Activated T-cell treated with anti-CD3 and anti-CD28 coated beads, Interleukin-2, amount 50 U/mL, for 1 hour (primary cell): Measurements from ENCODE around the gene SEMA3C.

Experiments used
- DNase-seq: peaks from one replicate; pipeline ENCODE4 v3.0.0-alpha.2; 2020

The SEMA3C gene

DNA sequence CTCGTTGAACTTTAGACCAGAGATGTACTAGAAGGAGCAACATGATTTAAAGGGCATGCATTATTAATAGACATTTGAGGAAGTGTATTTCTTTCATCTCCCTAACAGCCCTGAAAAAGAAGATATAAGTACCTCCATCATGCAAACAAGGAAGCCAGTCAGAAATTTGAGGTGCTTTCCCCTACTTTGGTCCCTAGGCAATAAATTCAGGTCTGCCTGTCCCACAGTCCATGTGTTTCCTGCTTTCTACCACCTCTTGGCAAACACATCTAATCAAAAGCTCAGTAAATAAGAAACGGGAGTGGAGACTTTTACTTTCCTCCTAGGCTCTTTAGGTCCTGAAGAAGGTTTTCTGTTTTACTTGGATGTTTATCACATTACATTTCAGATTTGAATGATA is 5.2 kb upstream of the SEMA3C start:
- DNase-seq = no peak

DNA sequence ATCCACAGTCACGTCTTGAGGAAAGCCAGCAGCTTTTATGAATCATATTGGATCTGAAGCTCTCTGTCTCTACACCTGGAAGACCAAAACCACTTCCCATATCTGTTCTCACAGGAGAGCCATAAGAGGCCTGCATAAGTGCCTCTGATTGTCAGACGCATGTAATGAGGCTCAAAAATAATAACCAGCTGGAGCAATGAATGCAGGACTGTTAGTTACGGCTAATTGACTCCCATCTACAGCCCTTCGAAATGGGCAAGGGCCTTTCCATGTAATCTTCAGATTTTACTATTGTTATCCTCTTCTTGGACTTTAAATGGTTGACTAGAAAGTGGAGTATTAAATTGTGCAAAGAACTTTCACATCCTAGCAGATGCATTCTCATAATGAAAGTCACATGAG is 4.4 kb upstream of the SEMA3C start:
- DNase-seq = no peak

DNA sequence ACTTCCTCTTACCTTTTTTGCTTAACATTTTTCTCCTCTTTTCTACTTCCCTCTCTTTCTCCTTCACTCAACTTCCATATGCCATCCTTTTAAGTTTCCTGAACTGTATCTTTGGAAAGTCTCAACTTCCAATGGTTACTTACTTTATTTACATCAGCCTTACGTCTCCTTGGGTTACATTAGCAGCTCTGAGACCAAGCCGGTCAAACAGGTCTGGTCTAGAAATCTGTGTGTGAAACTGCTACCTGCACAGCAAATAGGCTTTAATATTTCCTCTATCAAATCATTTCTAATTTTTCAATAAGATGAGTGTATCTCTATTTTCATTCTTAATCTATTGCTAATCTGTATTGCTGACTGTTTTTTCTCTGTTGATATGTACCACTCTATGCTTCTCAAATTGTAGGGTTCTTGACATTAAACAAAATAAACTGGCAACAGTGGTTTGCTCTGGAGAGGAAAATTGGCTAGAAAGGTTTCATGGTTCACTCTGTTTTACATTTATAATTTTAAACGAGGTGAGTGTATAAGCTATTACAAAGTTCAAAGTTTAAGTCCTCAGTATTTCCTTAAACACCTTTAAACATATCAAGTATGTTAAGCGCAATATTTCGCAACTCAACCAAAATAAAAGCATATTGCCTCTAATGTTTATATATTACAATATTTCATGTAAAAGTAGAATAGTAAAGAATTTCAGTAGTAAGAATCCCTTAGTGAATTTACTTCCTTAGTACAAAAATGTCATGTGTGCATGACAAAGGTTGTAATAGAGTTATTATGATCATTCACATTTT is 3.6 kb upstream of the SEMA3C start:
- no peak for DNase-seq

DNA sequence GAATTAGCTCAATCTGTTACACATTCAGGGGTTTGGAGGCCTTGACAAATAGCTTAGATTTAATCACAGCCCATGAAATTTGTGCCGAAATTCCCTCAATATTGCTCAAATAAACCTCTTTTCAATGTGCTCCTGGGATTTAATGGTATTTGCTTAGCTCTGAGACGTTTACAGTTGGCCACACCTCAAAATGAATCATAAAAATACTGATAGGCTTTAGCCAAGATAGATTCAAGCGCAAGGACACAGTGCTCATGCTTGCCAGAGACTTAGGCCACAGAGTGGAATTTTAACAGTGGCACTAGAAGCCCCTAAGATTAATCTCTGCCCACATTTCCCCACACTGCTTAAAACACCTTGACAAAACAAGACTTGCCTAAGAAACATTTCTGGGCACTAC is 2.3 kb upstream of the SEMA3C start:
- no peak for DNase-seq

DNA sequence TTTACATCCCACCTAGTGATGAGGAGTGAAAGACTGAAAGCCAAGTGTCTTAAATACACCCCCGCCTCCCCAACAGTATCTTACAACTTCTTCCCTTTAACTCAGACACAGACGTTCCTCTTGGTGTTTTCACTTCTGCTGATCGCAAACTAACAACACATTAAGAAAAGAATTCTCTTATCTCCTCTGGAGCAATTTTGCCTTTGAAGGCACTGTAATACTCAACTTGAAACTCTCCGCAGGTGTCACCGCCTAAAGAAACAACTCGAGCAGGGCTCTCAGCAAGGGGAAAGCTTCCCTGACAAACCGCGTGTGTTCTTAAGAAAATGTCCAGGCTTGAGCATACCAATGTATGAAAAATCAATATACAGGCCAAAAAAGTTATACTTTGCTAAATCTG is 452 bp downstream of the SEMA3C start:
- no peak for DNase-seq

DNA sequence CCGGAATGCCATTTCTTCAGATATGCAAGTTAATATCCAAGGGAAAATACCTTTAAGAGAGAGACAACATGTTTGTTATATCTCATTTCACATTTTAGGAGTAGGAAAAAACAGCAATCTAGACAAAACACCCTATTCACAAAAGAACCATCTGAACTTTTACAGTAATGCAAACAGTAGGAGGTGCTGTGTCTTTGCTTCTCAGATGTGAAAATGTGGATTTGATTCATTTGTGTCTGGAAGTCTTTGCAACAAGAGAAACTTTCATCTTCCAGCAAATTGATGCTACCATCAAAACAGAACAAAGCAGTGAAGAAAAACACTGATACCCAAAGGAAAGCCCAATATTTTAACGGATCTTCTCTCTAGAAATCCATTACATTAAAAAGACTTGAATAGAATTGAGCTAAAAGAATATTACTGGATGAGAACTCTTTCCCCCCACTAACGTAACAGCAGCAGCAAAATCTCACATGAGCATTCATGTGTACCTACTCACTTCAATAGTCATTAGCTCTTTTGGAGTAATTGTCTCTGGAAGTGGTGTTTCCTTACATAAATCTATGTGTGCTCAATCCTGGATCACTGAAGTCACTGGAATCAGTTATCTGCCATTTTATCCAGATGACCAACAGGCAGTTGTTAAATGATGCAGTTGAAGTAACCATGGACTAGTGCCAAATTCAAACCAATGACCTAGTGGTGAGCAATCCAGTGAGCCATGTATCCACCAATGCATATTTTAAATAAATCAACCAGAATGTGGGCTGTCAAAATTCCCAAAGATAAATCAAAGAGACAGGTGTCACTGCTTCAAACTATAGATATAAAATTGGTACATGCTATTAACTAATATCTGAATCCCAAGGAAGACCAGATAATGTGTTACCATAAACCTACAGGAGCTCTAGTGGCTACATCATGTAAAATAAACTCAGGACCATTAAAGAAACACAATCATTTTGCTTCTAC is 1.8 kb downstream of the SEMA3C start:
- no peak for DNase-seq

DNA sequence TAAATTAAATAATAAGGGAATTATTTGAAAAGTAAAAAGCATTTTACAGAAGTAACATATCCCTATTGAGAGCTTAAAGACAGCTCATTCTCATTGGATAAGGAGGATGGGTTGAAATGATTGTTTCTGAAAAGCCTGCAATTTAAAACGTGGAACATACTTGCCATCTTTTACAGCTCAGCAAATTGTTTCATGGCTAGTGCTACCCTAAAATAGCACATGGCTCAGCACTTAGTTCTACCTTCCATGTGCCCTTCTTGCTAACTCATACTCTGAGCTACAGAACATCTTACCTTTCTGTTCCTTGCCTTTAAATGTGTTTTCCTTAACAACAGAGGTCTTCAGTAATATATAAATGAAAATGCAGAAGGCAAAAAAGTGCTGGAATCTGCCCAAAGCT is 8.6 kb downstream of the SEMA3C start:
- no peak for DNase-seq

DNA sequence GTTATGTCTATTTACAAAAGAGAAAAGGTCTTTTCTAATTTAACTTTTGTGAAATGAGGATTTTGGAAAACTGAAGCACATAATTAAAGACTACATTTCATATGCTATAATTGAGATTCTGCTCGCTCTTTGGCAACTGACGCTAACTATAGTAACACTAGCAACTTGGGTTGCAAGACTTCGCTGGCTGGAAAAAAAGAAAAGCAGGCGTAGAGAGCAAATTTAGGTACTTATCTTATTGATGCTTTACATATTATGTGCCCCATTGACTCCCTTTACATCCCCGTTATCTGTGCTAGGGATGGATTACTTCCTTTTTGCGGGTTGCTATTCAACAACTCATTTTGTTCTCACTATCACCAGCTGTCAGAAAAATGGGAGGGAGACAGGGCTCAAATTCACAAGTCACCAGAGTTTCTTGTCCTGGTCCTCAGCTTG is 10.5 kb downstream of the SEMA3C start:
- no peak for DNase-seq

DNA sequence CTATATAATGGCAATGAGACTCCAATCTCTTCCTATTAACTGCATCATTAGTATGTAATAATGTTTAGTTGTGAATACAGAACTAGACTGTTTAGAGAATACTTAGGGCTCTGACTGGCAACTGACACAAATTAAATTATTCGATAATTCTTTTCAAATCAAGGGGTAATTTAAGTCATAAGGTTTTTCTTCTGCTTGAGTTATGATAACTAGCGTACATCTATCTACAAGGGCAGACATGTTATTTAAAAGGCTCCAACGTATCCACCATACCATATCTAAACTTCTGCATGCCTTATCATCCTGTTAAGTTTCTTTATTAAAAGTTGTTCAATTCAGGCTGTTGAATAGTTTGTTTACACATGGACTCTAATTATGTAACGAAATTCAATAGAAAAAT is 11.2 kb downstream of the SEMA3C start:
- DNase-seq = no peak

DNA sequence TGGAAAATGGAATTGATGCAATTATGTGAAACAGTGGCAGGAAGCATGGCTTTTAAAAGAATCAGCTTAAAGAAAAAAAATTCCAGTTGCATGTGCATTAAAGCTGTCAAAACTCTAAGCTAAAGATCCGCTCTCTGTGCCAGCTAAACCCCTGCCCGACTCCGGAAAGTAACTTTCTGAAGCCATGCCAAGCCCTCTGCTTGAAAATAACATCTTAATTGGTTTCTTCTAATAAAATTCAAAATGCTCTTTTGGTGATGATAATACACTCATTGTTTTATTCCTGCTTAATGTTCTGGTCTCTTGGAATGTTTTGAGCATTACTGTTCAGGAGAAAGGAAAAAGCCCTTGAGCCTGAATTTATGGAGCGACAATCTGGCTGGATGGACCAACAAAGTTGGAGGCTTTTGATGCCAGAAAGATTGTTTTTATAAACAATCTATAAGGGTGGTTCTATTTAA is 11.7 kb downstream of the SEMA3C start:
- no peak for DNase-seq

DNA sequence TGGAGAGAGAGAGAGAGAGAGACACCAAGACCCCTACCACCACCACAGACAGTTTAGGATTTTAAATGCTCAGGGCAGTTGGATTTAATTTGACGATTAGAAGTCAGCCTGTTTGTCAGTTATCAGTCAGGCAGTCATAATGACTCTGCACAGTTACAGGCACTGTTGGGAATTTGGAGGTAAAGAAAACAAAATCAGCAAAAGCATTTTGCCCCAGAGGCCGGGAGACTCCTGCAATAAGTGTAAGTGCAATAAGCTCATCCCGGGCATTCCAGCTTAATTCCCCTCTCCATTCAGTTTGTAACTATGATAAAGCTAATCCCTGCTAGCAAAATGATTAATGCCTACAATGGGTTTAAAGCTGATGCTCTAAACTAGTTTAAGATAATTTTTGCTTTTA is 13.5 kb downstream of the SEMA3C start:
- DNase-seq = no peak

DNA sequence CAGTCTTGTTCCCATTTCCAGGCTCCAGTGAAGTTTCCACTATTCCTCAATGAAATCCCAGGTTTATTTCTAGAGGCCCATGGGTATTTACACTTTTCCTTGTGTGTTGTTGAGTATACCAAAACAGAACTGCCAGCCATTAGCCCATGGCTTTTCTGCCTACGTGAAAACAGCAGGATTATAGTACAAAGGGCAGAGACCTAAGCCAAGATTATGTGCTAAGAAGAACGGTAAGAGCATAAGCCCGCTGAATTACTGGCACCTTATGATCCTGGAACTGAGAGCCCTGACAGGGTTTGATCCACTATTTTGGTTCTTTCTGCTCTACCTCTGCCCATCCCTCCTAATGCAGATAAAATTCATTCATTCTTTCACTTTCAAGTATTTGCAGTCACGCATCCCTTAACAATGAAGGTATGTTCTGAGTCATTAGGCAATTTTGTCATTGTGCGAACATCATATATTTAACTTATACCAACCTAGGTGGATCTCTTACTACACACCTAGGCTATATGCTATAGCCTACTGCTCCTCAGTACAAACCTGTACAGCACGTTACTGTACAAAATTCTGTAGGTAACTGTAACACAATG is 16.0 kb downstream of the SEMA3C start:
- no peak for DNase-seq

DNA sequence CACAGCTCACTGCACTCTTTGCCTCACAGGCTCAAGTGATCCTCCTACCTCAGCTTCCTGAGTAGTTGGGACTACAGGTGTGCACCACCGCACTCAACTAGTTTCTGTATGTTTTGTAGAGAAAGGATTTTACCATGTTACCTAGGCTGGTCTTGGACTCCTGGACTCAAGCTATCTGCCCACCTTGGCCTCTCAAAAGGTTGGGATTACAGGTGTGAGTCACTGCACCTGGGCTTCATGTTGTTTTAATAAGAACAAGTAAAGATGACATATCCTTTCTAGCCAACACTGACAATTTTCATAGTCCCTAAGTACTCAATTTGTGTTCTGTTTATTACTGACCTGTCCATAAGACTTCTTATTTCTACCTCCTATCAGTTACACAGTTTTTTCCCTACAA is 16.8 kb downstream of the SEMA3C start:
- no peak for DNase-seq

DNA sequence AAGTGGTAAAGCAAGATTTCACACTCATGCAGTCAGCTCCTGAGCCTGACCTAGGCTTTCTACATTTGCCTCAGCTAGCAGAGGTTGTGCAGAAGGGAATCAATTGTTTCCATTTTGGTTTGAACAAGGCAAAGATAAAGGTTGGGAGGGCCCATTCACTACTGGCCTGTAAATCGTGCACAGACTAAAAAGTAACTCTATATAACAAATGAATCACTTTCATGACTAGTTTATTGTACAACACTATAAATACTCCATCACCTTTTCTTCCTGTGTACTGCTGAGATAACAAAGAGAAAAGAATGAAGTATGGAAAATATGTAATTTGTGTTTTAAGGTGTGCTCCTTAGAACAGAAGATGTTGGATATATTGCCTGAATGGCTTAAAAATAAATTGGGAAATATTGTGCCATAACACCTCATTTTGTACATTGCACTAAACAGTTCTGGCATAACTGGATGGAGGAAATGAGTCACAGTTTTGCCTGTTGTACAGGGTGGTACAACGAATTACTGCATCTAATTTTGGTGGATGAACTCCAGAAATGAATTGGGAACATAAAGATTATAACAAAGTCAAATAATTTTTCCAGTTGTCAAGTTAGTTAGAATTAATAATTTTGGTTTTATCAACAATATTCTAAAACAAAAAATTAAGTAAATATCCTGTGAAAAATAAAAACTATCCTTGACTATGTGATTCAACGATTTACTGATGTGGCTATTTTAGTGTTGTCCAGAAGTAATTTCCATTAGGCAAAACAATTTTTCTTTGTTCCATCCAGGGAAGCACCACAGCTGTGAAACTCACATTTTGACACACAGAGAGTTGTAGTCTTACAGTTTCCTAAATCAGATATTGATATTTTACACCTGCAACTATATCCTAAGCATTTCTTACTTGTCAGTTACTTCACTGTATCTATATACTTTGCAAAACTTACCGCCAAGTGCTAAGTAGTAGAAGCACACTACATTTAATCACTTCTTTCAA is 18.0 kb downstream of the SEMA3C start:
- DNase-seq = no peak

DNA sequence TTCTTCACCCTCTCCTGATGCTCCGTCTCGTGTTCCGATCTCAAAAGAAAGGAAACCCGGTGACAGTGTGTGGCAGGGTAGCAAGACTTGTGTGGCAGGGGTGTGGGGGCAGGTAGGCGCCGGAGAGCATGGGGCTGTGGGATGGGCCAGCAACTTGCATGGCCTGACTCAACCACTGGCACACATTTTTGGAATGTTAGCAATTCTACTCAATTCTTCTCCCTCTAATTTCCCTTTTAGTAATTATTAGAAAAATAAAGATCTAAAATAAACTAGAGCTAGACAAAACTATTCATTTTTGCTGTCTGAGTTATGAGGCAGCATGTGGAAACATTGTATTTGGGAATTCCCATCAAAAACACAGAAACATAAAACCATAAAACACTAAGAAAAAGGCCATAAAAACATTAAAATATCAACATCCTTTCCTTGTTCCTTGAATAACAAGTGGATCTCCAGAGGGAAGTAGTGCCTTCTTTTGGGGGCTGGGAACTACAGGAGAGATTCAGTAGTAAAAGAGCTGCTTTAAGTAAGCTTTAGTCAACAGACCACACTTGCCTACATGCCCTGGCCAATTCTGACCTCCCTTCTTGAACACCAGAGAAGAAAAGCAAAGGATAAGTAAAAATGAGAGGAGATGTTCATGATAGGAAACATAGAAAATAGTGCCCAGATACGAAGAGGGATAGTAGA is 21.8 kb downstream of the SEMA3C start:
- no peak for DNase-seq

DNA sequence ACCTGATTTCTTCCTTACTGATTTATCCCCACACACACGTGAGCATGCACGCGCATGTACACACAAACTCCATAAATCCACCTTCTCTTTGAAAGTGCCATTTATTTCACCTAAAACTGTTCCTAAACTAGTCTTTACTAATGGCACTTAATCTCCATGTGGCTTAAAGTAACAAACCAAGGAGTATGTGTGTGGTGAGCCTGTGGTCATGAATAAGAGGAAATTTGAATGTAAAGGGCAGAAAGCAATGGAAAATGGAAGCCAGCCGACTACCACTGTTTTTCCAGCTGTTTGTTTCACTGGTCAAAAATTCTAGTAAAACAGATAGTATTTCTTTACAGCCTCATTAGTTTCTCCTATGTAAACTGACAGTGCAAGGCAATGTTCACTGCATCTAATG is 23.8 kb downstream of the SEMA3C start:
- no peak for DNase-seq

DNA sequence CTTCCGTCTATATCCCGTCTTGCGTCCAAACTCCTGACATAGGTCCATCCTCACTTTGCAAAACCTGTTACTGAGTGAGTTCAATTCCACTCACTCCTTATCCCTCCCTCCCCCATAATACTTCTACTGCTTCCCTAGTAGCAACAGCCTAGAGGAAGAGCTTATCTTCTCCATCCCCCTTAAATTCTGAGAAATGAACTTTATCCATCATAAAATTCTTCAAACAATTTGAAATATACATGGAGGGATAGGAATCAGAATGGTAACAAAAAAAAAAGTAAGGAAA is 27.6 kb downstream of the SEMA3C start:
- no peak for DNase-seq

DNA sequence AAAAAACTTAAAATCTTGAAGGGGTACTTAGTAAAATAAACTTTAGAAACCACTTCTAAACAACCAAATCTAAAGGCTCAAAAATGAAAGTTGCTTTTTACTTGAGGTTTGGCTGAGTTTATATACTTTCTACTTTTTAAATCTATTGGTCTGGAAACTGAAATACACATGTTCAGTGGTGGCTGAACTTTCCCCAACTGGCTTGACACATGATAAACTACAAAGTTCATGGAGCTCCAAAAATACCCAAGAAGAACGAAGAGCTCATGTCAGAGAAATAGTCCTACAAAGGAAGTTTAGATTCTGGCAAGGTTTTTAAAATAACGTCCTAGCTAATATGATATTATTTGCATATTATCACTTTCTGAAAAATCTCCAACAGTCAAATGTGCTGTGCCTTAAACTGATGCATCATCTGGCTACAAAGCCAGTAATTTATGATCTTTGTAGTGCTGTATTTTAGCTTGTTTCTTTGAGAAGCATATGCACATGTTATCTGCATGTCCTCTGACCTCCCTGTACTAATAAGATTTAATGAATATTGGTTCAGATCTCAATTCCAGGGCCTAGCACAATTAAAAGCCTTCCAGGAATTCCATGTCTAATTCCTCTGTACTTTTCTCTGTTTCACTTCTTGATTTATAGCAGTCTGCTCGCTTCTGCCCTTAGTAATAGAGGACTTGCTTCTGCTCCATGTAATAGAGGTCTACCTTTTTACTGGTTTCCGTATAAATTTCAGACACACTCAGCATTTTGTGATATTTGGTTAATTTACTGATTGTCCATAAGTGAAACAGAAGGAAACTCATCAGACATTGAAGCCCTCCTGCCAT is 28.2 kb downstream of the SEMA3C start:
- no peak for DNase-seq

DNA sequence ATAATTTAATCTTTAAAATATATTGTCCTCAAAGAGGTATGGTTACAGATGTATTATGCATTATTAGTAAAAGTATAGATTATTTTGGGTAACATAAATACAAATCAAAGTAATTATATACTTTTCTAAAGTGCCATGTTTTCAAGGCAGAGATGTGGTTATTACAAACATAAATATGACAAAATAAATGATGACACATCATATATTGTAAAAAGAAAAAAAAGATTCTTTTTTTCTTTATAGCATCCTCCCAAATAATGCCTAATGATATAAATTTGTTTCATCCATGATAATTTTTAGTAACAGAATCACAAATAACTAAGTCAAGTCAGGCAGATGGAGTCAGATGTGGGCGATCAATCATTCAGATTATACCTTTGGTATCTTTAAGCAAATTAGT is 29.3 kb downstream of the SEMA3C start:
- no peak for DNase-seq

DNA sequence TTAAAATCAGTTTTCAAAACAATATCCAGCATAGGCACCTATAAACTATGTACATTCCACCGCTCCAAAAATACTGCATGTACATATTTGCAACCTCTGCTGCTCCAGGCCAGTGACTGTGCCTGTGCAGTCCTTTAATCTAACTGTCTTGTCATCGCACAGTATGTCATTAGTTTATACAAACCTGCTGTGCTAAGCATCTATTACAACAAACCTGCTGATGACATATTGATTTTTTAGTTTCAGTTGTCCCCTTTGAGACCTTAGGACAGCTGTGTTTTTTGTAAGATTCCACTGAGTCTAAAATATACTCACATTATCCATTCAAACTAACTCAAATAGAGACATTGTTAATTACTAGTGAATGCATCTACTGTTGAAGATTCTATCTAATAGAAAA is 33.1 kb downstream of the SEMA3C start:
- DNase-seq = no peak
